Endothelial cell of umbilical vein (primary cell): ENCODE data around the gene DDX25. TPM values are rescaled to one million over a fixed set of nuclear protein-coding genes. Genes with fewer than 3 reads are reported as not detected.

Experiments used
- BruUV-seq: library from RNA; stranded (reverse); fragments of 400-500 nt; replicated peaks from 2 replicates; lab custom pipeline; 2021; lab: Mats Ljungman, UMichigan
- CTCF ChIA-PET: fragments of 300-600, 350-600 bp; sonication (Branson Sonifier 250); formaldehyde crosslinking; loops from one replicate; lab custom pipeline; 2021; ENCODE audit warnings: antibody characterized with exemption, inconsistent platforms; lab: Charles Lee
- POLR2A ChIA-PET: fragments of 300-600, 350-600 bp; sonication (Branson Sonifier 250); formaldehyde crosslinking; loops from one replicate; lab custom pipeline; 2021; ENCODE audit warnings: antibody characterized with exemption, inconsistent platforms; lab: Charles Lee
- DNase-seq: peaks from one replicate; pipeline ENCODE4 v3.0.0-alpha.2; 2011; ENCODE audit warnings: low read depth, low spot score
- FAIRE-seq: peaks from 2 replicates; lab custom pipeline; 2011; peaks lifted over from hg19 to GRCh38; lab: Jason Lieb, UNC
- H2AFZ ChIP-seq: 2 replicates; pipeline ENCODE4 v1.6.0; 2012; ENCODE audit warnings: low read depth, low read length, control low read depth, inconsistent platforms
- H3K27ac ChIP-seq: 2 replicates; pipeline ENCODE4 v1.5.1; 2011; ENCODE audit warnings: low read depth, mild to moderate bottlenecking, control low read depth, low read length, moderate library complexity; ENCODE audit not compliant: insufficient read depth
- H3K27me3 ChIP-seq, 2 experiments: 2 replicates each; pipeline versions ENCODE4 v1.6.0 to v1.6.1; 2011; ENCODE audit warnings: low read length in 2 of 2, mixed read lengths in 1 of 2; ENCODE audit not compliant: control insufficient read depth in 2 of 2, insufficient read depth in 2 of 2
- H3K36me3 ChIP-seq, 2 experiments: 2 replicates in 1 of 2; 3 replicates in 1 of 2; pipeline ENCODE4 v1.5.1; 2011; ENCODE audit warnings: low read length in 2 of 2, mild to moderate bottlenecking in 1 of 2, moderate library complexity in 1 of 2; ENCODE audit not compliant: control insufficient read depth in 2 of 2, insufficient read depth in 2 of 2; ENCODE audit errors: extremely low read depth in 1 of 2
- H3K4me1 ChIP-seq: 3 replicates; pipeline ENCODE4 v1.5.1; 2011; ENCODE audit warnings: mild to moderate bottlenecking, low read length; ENCODE audit not compliant: control insufficient read depth, insufficient read depth; ENCODE audit errors: extremely low read depth
- H3K4me2 ChIP-seq: 2 replicates; pipeline ENCODE4 v1.6.1; 2011; ENCODE audit warnings: low read length, control low read depth, mixed read lengths; ENCODE audit not compliant: insufficient read depth
- H3K4me3 ChIP-seq, 3 experiments: fragments of 200-600 bp in 1 of 3; sonication (generic), shearing (Covaris generic) in 1 of 3; replicated peaks in 1 of 3; 2 replicates each; pipeline ENCODE4 v1.5.1; 2011 to 2016; ENCODE audit warnings: control low read depth in 3 of 3, low read length in 3 of 3, mild to moderate bottlenecking in 2 of 3, inconsistent platforms in 1 of 3, low read depth in 1 of 3, moderate library complexity in 1 of 3; ENCODE audit not compliant: insufficient read depth in 1 of 3
- H3K79me2 ChIP-seq: 2 replicates; pipeline ENCODE4 v1.6.0; 2012; ENCODE audit warnings: low read length, inconsistent platforms; ENCODE audit not compliant: control insufficient read depth, insufficient read depth
- H3K9ac ChIP-seq: replicated peaks from 2 replicates; pipeline ENCODE3; 2011; ENCODE audit warnings: low read length, control low read depth; ENCODE audit not compliant: insufficient read depth; ENCODE audit errors: extremely low read depth
- H3K9me1 ChIP-seq: replicated peaks from 3 replicates; pipeline ENCODE4 v1.6.0; 2011; ENCODE audit warnings: mild to moderate bottlenecking, low read length; ENCODE audit not compliant: control insufficient read depth, insufficient read depth; ENCODE audit errors: extremely low read depth
- H3K9me3 ChIP-seq: replicated peaks from 2 replicates; pipeline ENCODE4 v1.5.1; 2012; ENCODE audit warnings: low read length, inconsistent platforms; ENCODE audit not compliant: control insufficient read depth, insufficient read depth
- H4K20me1 ChIP-seq: replicated peaks from 2 replicates; pipeline ENCODE3; 2011; ENCODE audit warnings: mild to moderate bottlenecking, low read length; ENCODE audit not compliant: control insufficient read depth, insufficient read depth; ENCODE audit errors: extremely low read depth
- FOS ChIP-seq: IDR thresholded peaks from 2 replicates; pipeline ENCODE4 v1.6.1; 2011; ENCODE audit warnings: mild to moderate bottlenecking, low read length, moderate library complexity, borderline replicate concordance; ENCODE audit not compliant: insufficient read depth
- GATA2 ChIP-seq: IDR thresholded peaks from 2 replicates; pipeline ENCODE4 v1.7.0; 2011; ENCODE audit warnings: low read depth, mild to moderate bottlenecking, moderate library complexity, mixed read lengths, low read length; ENCODE audit not compliant: insufficient read length, insufficient read depth
- JUN ChIP-seq: IDR thresholded peaks from 2 replicates; pipeline ENCODE4 v1.6.1; 2011; ENCODE audit warnings: borderline replicate concordance, low read depth; ENCODE audit not compliant: insufficient read length, insufficient read depth
- MYC ChIP-seq: IDR thresholded peaks from one replicate; pipeline ENCODE4 v1.6.1; 2011; ENCODE audit warnings: mild to moderate bottlenecking, low read depth, low read length
- POLR2AphosphoS5 ChIP-seq: IDR thresholded peaks from 2 replicates; pipeline ENCODE4 v1.6.1; 2012; ENCODE audit warnings: low read depth, mild to moderate bottlenecking, control low read depth, low read length, moderate library complexity; ENCODE audit not compliant: insufficient read depth
- dilution Hi-C: fragments of 300-500 bp; cut with MboI; formaldehyde crosslinking; loops from one replicate; pipeline ENCODE4 v1.15.0; 2019; ENCODE audit warnings: low sequenced_read_pairs; ENCODE audit not compliant: extremely low pct_ligation_motif_present
- intact Hi-C: fragments of 100-400 bp; cut with micrococcal nuclease; formaldehyde crosslinking; loops from one replicate; pipeline ENCODE4 v1.10.0; 2022
- polyA plus RNA-seq, 4 experiments: library from polyadenylated mRNA; depleted of rRNA in 3 of 4; stranded (reverse) in 3 of 4; unstranded in 1 of 4; fragments of >200 nt; gene quantifications; 2 replicates each; pipeline versions ENCODE4 v1.2.1 to v1.2.3, GENCODE V29; 2011 to 2012; ENCODE audit warnings: missing spikeins in 1 of 4
- total RNA-seq: library from RNA; stranded (reverse); gene quantifications from 2 replicates; pipeline ENCODE4 v1.2.3, GENCODE V29; 2021
- TF ChIP-seq, protein P1 (sequence below), 2 donors: IDR thresholded peaks; 1 replicate in 1 of 2; 2 replicates in 1 of 2; pipeline ENCODE4 v1.5.1; 2011; ENCODE audit warnings: low read length in 2 of 2, mild to moderate bottlenecking in 2 of 2, moderate library complexity in 2 of 2, control low read depth in 1 of 2, inconsistent platforms in 1 of 2, low read depth in 1 of 2; ENCODE audit not compliant: insufficient read depth in 1 of 2; ENCODE audit errors: extremely low read depth in 1 of 2
- TF ChIP-seq, protein P2 (sequence below): IDR thresholded peaks from 2 replicates; pipeline ENCODE4 v1.6.1; 2011; ENCODE audit not compliant: insufficient read depth, insufficient read length

DDX25 gene
- total and polyA plus RNA-seq, 2 donors (not counting 3 experiments of a cell fraction or from before 2014, with no cell fraction given): not detected

DNA sequence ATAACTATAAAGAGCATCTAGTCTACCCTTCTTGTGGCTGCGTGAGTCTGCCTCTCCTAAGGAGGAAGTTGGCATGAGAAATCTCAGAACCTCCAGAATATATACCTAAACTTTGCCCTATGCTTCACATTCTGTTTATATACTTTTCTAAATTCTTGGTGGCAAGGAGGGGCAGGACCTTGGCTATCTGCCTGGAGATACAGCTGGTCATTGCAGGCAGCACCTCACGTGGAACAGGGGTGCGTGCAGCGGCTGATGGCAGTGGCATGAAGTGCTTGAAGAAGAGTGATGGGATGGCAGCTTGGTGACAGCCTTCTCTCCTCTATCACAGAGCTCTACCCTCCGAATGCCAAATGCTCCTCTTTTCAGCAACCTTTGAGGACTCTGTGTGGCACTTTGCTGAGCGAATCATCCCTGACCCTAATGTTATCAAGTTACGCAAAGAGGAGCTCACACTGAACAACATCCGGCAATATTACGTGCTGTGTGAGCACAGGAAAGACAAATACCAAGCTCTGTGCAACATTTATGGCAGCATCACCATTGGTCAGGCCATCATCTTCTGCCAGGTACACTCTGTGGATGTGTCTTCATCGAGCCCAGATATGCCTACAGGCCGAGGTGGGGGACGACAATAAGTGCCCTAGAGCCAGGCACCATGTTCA is 12.5 kb downstream of the DDX25 start:
- Histone ChIP-seq H3K27ac (no peak overlapping the region), H3K9ac (no peak overlapping the region), H2AFZ (no peak overlapping the region), H3K27me3 (peaks cover 0 to 7% of the 10 kb centered on the region in 2 experiments), H3K4me1 (no peaks in the 10 kb centered on the region), H3K36me3 (no peaks in the 10 kb centered on the region), H3K4me3 (no peak overlapping the region), H3K9me3 (no peaks in the 10 kb centered on the region), H3K9me1 (no peaks in the 10 kb centered on the region), H3K4me2 (no peak overlapping the region), H4K20me1 (no peaks in the 10 kb centered on the region), H3K79me2 (no peaks in the 10 kb centered on the region)
- intact Hi-C loops: no loop called here
- CTCF ChIA-PET: interaction anchor here (0.9 to 3.1 kb wide), 3 partner anchors 10 to 281 kb away, joined by 3 to 8 read pairs (median 6); no protein-coding TSS in a partner anchor
- dilution Hi-C loops: no loop called here
- BruUV-seq: no TSS peak
- TF ChIP-seq POLR2AphosphoS5 (no peak), GATA2 (no peak), JUN (no peak), MYC (no peak), FOS (no peak)
- TF ChIP-seq, protein P1, sequence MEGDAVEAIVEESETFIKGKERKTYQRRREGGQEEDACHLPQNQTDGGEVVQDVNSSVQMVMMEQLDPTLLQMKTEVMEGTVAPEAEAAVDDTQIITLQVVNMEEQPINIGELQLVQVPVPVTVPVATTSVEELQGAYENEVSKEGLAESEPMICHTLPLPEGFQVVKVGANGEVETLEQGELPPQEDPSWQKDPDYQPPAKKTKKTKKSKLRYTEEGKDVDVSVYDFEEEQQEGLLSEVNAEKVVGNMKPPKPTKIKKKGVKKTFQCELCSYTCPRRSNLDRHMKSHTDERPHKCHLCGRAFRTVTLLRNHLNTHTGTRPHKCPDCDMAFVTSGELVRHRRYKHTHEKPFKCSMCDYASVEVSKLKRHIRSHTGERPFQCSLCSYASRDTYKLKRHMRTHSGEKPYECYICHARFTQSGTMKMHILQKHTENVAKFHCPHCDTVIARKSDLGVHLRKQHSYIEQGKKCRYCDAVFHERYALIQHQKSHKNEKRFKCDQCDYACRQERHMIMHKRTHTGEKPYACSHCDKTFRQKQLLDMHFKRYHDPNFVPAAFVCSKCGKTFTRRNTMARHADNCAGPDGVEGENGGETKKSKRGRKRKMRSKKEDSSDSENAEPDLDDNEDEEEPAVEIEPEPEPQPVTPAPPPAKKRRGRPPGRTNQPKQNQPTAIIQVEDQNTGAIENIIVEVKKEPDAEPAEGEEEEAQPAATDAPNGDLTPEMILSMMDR (IDR thresholded peaks at IDR 0.05; ENCODE audit: extremely low read depth in 1 of 2, insufficient read depth in 1 of 2, low read depth in 1 of 2, low read length in 2 of 2): no peak
- TF ChIP-seq, protein P2, sequence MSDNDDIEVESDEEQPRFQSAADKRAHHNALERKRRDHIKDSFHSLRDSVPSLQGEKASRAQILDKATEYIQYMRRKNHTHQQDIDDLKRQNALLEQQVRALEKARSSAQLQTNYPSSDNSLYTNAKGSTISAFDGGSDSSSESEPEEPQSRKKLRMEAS: no peak
- POLR2A ChIA-PET: no interaction called here
- FAIRE-seq (no peak), DNase-seq (no peak)
